Lower leg skin (tissue), 4 donors: ENCODE measurements around the gene KLHL11. TPM values are rescaled to one million over a fixed set of nuclear protein-coding genes. Genes with fewer than 3 reads are reported as not detected.

Experiments
- DNase-seq, 2 donors: peaks; one replicate each; pipeline ENCODE4 v3.0.0-alpha.2; 2019; ENCODE audit warnings: low spot score in 2 of 2
- H3K4me3 ChIP-seq: fragments of 200-600 bp; sonication (generic); 2 replicates; pipeline ENCODE4 v1.5.1; 2017; ENCODE audit warnings: mild to moderate bottlenecking, low read depth; ENCODE audit not compliant: poor library complexity, severe bottlenecking
- CTCF ChIP-seq, 3 donors: fragments of 450-650 bp; IDR thresholded peaks; one replicate each; pipeline ENCODE4 v1.5.1; 2016; ENCODE audit warnings: antibody characterized with exemption in 3 of 3, mild to moderate bottlenecking in 3 of 3, moderate library complexity in 2 of 3
- POLR2A ChIP-seq, 2 donors: fragments of 450-650 bp; IDR thresholded peaks; one replicate each; pipeline ENCODE4 v1.6.1; 2016 to 2017; ENCODE audit warnings: antibody characterized with exemption in 2 of 2, mild to moderate bottlenecking in 1 of 2, moderate library complexity in 1 of 2
- WGBS, 2 donors: methylation state at CpG; one replicate each; pipeline ENCODE4 v1.1.5; 2018; 5-methylcytosine and 5-hydroxymethylcytosine counted together
- intact Hi-C: fragments of 100-400 bp; cut with DNase I; formaldehyde crosslinking; loops from one replicate; pipeline ENCODE4 v1.15.0; 2023; ENCODE audit warnings: low total_unique reads
- total RNA-seq, 4 donors: library from RNA; depleted of rRNA; stranded (reverse); fragments of >200 nt; gene quantifications; one replicate each; pipeline ENCODE4 v1.1.0, GENCODE V29; 2016

KLHL11 gene
- total RNA-seq, 4 donors from 2014 or later: 23.6 to 27.7 (median 25.2) TPM

GRCh38 chr17:41893384-41893783, 28.2 kb upstream of the KLHL11 start:
- 91 to 96% methylated on average over 3 of the region's 3 CpGs for WGBS, 2 donors
- TF ChIP-seq POLR2A (IDR thresholded peaks at IDR 0.05) (no peak), CTCF (IDR thresholded peaks at IDR 0.05) (no peak)
- H3K4me3 ChIP-seq: no peak overlapping the region
- no peak for DNase-seq
- intact Hi-C loops: no loop called here

DNA sequence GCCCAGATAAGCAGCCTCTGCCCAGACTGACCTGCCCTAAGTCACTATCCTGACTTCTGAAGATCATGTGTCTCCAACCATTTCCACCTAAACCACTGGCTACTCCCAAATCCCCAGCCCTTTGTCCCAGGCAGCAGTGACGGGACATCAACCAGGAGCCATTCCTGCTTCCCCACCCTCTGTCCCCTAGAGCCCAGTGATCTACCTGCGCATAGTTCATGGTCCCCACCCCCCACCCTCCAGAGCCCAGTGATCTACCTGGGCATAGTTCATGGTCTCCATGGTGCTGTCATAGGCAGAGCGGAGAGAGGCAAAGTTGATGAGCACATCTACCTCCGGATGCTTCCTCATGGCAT, 26.8 kb upstream of the KLHL11 start:
- intact Hi-C loops: no loop called here
- TF ChIP-seq POLR2A (IDR thresholded peaks at IDR 0.05): no peak
- TF ChIP-seq CTCF (IDR thresholded peaks at IDR 0.05): no peak
- DNase-seq: no peak

GRCh38 chr17:41891135-41892020, 26.2 kb upstream of the KLHL11 start:
- DNase-seq: no peak
- WGBS, 2 donors: 97 to 98% methylated on average over 7 of the region's 7 CpGs
- no peak overlapping the region for H3K4me3 ChIP-seq
- intact Hi-C loops: no loop called here
- no peak for TF ChIP-seq POLR2A (IDR thresholded peaks at IDR 0.05)
- TF ChIP-seq CTCF (IDR thresholded peaks at IDR 0.05): no peak

More for the DNA sequence above, 26.8 kb upstream of the KLHL11 start:
- no peak overlapping the region for H3K4me3 ChIP-seq
- 97% methylated on average over 4 of the region's 4 CpGs for WGBS, 2 donors

DNA sequence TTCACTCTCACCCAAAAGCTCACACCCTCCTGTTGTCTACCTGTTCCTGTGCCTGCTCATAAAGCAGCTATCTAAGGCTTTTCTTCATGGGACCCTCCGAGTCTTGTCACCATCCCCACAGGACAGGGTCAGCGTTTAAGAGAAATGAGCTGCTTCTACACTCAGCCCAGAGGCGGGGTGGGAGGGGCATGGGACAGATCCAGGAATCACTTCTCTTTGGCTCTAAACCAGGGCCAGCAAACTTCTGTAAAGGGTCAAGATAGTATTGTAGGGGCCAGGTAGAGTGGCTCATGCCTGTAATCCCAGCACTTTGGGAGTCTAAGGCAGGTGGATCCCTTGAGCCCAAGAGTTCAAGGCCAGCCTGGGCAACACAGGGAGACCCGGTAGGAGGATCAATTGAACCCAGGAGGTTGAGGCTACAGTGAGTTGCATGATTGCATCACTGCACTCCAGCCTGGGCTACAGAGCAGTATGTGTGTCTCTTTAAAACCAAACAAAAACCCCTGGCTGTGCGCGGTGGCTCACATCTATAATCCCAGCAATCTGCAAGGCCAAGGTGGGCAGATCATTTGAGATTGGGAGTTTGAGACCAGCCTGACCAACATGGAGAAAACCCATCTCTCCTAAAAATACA, 23.2 kb upstream of the KLHL11 start:
- no peak overlapping the region for H3K4me3 ChIP-seq
- TF ChIP-seq CTCF (IDR thresholded peaks at IDR 0.05): no peak
- no peak for TF ChIP-seq POLR2A (IDR thresholded peaks at IDR 0.05)
- WGBS, 2 donors: 88% methylated on average over 6 of the region's 6 CpGs
- intact Hi-C loops: no loop called here
- no peak for DNase-seq

- TF ChIP-seq CTCF (IDR thresholded peaks at IDR 0.05) (no peak), POLR2A (IDR thresholded peaks at IDR 0.05) (no peak)
- intact Hi-C loops: no loop called here
- H3K4me3 ChIP-seq: no peak overlapping the region
- DNase-seq: no peak
- 78 to 90% methylated on average over 6 of the region's 6 CpGs for WGBS, 2 donors
Observed at GRCh38 chr17:41885733-41886132, 20.5 kb upstream of the KLHL11 start.
